A549 (cell line): ENCODE data around the gene TRDMT1.

ENCODE experiments used
- CBX8 ChIP-seq: fragments of 200-600 bp; sonication (generic); IDR thresholded peaks from 2 replicates; pipeline ENCODE4 v1.6.1; 2016
- CHD4 ChIP-seq: fragments of 200-600 bp; sonication (generic); IDR thresholded peaks from 2 replicates; pipeline ENCODE4 v1.6.1; 2016; ENCODE audit warnings: antibody characterized with exemption, mild to moderate bottlenecking, borderline replicate concordance
- CTCF ChIP-seq: fragments of >200 bp; sonication (Bioruptor Twin); formaldehyde crosslinking; IDR thresholded peaks from 3 replicates; pipeline ENCODE4 v1.5.1; 2016
- EHMT2 ChIP-seq: fragments of 200-600 bp; sonication (generic); IDR thresholded peaks from 2 replicates; pipeline ENCODE4 v1.6.1; 2016; ENCODE audit warnings: antibody characterized with exemption, low read depth, mild to moderate bottlenecking, moderate library complexity
- NPAS2 ChIP-seq: fragments of 250-450 bp; sonication (Bioruptor Pico); IDR thresholded peaks from 2 replicates; pipeline ENCODE4 v1.8.0; 2022; ENCODE audit warnings: mild to moderate bottlenecking, moderate library complexity, borderline replicate concordance
- POLR2A ChIP-seq: IDR thresholded peaks from 2 replicates; pipeline ENCODE4 v1.6.1; 2012; ENCODE audit warnings: mild to moderate bottlenecking, low read length
- RAD21 ChIP-seq, 2 experiments: fragments of >200 bp in 1 of 2; sonication (Bioruptor Twin) in 1 of 2; formaldehyde crosslinking in 1 of 2; IDR thresholded peaks in 1 of 2; conservative IDR thresholded peaks in 1 of 2; 2 replicates in 1 of 2; 3 replicates in 1 of 2; pipeline ENCODE4 v1.6.1; 2012 to 2018; ENCODE audit warnings: inconsistent platforms in 1 of 2
- USF2 ChIP-seq: fragments of 450-650 bp; IDR thresholded peaks from 2 replicates; pipeline ENCODE4 v1.6.1; 2014; ENCODE audit warnings: antibody characterized with exemption

- no peak for TF ChIP-seq EHMT2
- TF ChIP-seq CTCF, result no peak
- no peak for TF ChIP-seq CBX8
- TF ChIP-seq NPAS2 (CRISPR knock-in tag), result no peak
- TF ChIP-seq RAD21 (conservative IDR thresholded peaks at IDR 0.05 in 1 of 2, IDR thresholded peaks at IDR 0.05 in 1 of 2), result no peak
- TF ChIP-seq POLR2A, result no peak
- no peak for TF ChIP-seq USF2
- TF ChIP-seq CHD4, result no peak
These were observed 38.6 kb upstream of the TRDMT1 start for GRCh38 chr10:17240096-17240495.
